Measurements from ENCODE around the gene COG1.

COG1 gene

DNA sequence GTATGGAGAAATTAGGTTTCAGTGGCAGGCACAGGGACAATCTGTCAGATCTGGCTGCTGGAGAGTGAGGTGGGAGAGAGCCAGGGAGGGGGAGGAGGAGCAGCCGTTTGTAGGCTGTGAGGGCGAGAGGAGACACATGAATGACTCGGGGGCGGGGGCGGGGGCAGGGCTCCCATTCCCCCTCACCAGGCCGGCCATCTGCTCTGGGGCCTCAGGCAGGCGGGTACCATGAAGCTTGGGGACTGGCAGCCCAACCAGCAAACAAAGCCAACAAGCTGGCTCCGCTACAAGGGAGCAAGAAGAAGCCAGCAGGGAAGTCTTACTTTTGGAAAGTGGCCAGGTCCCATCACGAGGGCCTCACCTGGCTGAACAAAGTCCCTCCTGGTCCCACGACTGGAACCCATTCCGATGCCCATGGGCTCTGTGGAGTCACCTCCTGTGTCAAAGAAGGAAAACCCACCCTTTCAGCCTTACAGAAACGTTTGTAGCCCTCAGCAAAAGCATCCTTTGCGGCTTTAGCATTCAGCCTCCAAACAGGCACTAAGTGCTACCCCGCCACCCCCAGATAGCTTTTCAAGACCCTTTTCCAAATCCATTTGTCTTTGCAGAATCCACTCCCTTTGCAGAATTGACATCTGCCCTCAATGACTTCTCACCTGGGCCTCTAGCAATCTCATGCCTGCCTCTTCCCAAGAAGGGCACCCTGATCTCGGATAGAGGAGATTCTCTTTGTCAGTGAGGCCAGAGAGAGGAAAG, 37.3 kb upstream of the COG1 start:
- no peak overlapping the region for H3K27ac ChIP-seq
- no peak for TF ChIP-seq ZFX (IDR thresholded peaks at IDR 0.05; ENCODE audit: borderline replicate concordance)
- TF ChIP-seq, protein P1, sequence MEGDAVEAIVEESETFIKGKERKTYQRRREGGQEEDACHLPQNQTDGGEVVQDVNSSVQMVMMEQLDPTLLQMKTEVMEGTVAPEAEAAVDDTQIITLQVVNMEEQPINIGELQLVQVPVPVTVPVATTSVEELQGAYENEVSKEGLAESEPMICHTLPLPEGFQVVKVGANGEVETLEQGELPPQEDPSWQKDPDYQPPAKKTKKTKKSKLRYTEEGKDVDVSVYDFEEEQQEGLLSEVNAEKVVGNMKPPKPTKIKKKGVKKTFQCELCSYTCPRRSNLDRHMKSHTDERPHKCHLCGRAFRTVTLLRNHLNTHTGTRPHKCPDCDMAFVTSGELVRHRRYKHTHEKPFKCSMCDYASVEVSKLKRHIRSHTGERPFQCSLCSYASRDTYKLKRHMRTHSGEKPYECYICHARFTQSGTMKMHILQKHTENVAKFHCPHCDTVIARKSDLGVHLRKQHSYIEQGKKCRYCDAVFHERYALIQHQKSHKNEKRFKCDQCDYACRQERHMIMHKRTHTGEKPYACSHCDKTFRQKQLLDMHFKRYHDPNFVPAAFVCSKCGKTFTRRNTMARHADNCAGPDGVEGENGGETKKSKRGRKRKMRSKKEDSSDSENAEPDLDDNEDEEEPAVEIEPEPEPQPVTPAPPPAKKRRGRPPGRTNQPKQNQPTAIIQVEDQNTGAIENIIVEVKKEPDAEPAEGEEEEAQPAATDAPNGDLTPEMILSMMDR (IDR thresholded peaks at IDR 0.05): no peak

DNA sequence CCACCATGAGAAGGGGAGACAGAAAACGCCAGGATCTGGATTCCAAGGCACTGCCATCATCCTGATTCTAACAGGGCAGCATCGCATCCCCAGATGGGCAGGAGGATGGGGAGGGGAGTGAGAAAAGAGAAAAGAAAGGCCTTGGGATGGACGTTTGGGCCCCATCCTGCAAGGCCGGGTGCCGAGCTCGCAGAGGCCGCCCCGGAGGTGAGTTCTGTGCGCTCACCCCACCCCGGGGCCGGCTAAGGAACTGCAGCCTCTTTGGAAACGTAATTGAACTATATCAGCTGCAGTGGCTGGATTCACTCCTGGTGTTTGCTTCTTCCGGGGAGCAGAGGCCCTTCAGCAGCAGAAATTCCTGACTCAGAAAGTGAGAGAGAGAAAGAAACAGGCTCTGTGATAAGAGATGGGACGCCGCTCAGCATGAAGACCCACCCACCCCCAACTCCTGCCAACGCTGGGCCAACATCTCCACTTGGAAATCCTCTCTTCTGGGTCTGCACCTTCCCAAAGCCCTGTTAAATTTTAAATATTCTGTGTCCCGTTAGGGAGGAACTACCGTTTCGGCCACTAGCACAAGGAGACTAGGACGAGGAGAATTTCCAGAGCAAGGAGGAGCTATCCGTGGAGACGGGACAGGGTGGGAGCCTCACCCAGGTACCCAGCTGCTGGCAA, 36.6 kb upstream of the COG1 start:
- TF ChIP-seq ZFX (IDR thresholded peaks at IDR 0.05; ENCODE audit: borderline replicate concordance): no peak
- TF ChIP-seq, protein P1 (IDR thresholded peaks at IDR 0.05): peak; percentile 86
- no peak overlapping the region for H3K27ac ChIP-seq

DNA sequence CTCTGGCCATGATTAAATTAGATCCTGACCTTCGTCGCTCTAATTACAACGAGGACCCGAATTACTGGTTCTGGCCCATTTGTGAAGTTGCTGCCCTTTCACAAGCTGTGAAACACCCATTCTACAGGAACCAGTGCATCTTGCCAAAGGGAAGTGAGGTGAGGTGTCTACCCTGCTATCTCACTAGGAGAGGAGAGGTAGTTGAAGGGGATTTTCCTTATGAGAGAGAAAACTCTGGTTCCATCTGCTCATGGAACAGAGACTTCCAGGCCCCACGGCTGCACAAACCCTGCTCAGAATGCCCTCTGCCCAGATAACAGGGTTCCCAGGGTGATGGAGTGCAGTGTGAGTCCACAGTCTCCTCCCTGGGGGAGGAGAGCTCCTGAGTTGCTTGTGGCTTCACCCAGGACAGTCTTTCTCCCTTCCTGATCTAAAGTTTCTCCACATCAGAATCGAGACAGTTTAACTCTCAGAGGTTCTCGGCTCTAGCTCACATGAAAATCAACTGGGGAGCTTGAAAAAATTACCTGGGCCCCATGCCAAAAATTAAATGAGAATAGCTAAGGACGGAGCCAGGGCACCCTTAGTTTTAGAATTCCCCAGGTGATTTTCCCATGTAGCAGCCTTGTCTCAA, 35.9 kb upstream of the COG1 start:
- no peak overlapping the region for H3K27ac ChIP-seq
- TF ChIP-seq, protein P1 (IDR thresholded peaks at IDR 0.05): no peak
- TF ChIP-seq ZFX (IDR thresholded peaks at IDR 0.05; ENCODE audit: borderline replicate concordance): no peak

DNA sequence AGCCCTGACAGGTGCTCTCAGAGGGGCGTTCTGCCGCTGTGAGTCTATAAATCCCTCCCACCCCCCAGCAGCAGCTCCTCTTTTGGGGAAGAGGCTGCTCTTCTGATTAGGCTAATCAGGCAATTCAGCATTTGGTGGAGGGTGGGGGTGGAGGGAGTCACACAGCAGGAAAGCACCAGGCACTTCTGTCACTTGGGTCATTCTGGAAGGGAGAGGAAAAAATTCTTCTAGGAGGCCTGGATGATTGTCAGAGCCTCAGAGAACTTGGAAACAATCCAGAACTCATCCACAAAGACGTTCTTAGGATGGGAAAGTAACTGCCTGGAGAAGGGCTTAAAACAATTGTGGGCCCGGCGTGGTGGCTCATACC, 35.3 kb upstream of the COG1 start:
- TF ChIP-seq, protein P1 (IDR thresholded peaks at IDR 0.05): no peak
- no peak for TF ChIP-seq ZFX (IDR thresholded peaks at IDR 0.05; ENCODE audit: borderline replicate concordance)
- no peak overlapping the region for H3K27ac ChIP-seq

DNA sequence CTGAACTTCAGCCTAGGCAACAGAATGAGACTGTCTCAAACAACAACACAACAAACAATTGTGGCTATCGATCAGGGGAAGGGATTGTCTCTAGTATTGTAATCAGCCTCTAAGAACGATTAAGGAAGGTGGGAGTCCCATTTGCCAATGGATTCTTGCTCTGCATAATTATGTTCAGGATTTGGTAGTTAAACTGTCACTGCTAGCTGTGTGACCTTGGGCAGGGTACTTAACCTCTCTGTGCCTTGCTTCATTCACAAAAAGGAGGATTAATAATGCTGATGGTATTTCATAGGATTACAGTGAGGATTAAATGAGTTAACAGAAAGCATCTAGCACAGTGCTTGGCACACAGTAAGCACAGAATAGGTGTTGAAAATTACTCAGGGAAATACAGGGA, 34.7 kb upstream of the COG1 start:
- TF ChIP-seq ZFX (IDR thresholded peaks at IDR 0.05; ENCODE audit: borderline replicate concordance): no peak
- TF ChIP-seq, protein P1 (IDR thresholded peaks at IDR 0.05): no peak

DNA sequence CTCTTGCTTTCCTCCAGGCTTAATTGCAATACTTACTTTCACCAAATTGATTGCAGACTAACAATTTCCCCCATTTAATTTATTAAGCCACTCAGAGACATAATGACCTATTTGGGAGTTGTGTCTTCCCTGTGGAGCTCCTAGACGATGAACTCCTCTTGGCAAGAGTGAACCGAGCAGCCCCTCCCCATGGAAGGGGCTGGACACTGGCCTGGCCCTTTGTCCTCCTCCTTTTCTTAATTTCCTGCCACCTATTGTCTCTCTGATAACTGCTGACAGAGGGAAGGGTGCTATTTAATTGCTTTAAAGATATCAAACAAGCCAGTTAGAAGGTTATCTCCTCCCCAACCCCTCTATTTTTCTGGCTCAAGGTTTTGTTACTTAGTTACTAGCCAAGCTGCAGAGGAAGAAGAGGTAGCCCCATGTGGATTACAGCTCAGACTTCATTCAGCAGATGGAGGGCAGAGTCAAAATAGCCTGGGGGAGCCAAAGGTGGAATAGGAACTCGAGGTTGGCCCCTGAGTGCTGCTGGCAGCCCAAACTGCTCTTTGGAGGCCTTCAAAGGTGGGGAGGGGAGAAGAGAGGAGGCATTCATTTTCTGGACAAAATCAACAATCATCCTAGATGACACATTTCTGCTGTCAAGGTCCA, 31.8 kb upstream of the COG1 start:
- H3K27ac ChIP-seq: no peak overlapping the region
- TF ChIP-seq, protein P1 (IDR thresholded peaks at IDR 0.05): no peak
- no peak for TF ChIP-seq ZFX (IDR thresholded peaks at IDR 0.05; ENCODE audit: borderline replicate concordance)

More for the DNA sequence above, 34.7 kb upstream of the COG1 start:
- no peak overlapping the region for H3K27ac ChIP-seq

Data from 22Rv1 (cell line).